Esophagus muscularis mucosa (tissue), 3 donors: ENCODE data around the gene GBX2.

Experiments
- POLR2A ChIP-seq: fragments of 450-650 bp; IDR thresholded peaks from one replicate; pipeline ENCODE4 v1.6.1; 2017; ENCODE audit warnings: antibody characterized with exemption, moderate library complexity, mild to moderate bottlenecking, low read depth
- TF ChIP-seq, protein P1 (sequence below), 3 experiments: fragments of 200-600 bp in 2 of 3; fragments of 450-650 bp in 1 of 3; sonication (generic) in 2 of 3; IDR thresholded peaks; one replicate each; pipeline ENCODE4 v1.5.1; 2017 to 2019; ENCODE audit warnings: antibody characterized with exemption in 3 of 3, mild to moderate bottlenecking in 2 of 3, moderate library complexity in 1 of 3

DNA sequence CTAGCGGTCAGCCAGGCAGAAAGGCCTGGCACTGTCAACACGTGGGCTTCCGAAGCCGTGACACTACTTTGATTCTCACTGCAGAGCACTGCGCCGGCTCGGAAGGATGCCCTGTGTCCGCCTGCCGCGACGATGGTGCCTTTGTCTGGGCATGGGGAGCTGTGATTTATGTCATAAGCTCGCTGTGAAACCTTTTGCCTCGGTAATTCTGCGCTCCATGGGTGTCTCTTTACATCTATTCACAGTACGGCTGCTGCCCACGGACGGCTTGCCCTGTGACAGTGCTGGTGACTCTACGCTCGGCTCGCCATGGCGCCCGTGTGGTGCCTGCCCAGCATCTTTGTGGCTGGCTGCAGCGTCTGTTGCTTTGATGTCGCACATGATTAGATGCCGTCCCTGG, 43.1 kb upstream of the GBX2 start:
- no peak for TF ChIP-seq POLR2A
- TF ChIP-seq, protein P1, sequence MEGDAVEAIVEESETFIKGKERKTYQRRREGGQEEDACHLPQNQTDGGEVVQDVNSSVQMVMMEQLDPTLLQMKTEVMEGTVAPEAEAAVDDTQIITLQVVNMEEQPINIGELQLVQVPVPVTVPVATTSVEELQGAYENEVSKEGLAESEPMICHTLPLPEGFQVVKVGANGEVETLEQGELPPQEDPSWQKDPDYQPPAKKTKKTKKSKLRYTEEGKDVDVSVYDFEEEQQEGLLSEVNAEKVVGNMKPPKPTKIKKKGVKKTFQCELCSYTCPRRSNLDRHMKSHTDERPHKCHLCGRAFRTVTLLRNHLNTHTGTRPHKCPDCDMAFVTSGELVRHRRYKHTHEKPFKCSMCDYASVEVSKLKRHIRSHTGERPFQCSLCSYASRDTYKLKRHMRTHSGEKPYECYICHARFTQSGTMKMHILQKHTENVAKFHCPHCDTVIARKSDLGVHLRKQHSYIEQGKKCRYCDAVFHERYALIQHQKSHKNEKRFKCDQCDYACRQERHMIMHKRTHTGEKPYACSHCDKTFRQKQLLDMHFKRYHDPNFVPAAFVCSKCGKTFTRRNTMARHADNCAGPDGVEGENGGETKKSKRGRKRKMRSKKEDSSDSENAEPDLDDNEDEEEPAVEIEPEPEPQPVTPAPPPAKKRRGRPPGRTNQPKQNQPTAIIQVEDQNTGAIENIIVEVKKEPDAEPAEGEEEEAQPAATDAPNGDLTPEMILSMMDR (IDR thresholded peaks at IDR 0.05) = no peak
